PFSK-1 (cell line): ENCODE data around the gene OR51V1.
"Not testable (repeated sequence)": the region's sequence is repeated elsewhere in the genome, so short reads cannot be mapped to it uniquely, and the experiment has no call there.

Source experiments
- POLR2AphosphoS5 ChIP-seq: IDR thresholded peaks from 2 replicates; pipeline ENCODE4 v1.6.1; 2012; ENCODE audit warnings: low read depth, mild to moderate bottlenecking, control low read depth, low read length, moderate library complexity
- REST ChIP-seq, 2 experiments: IDR thresholded peaks; 2 replicates each; pipeline versions ENCODE4 v1.6.1 to v1.8.0; 2011 to 2012; ENCODE audit warnings: low read depth in 2 of 2, low read length in 2 of 2, control low read depth in 1 of 2, inconsistent platforms in 1 of 2, mild to moderate bottlenecking in 1 of 2, moderate library complexity in 1 of 2; ENCODE audit not compliant: insufficient read depth in 1 of 2
- TAF1 ChIP-seq: IDR thresholded peaks from 2 replicates; pipeline ENCODE4 v1.6.1; 2012; ENCODE audit warnings: low read length, control low read depth, borderline replicate concordance; ENCODE audit not compliant: insufficient read depth

- not testable (repeated sequence) for TF ChIP-seq REST (IDR thresholded peaks at IDR 0.05; ENCODE audit: insufficient read depth in 1 of 2, low read depth in 2 of 2, low read length in 2 of 2); POLR2AphosphoS5; TAF1
Observed at GRCh38 chr11:5249807-5250396, 49.4 kb upstream of the OR51V1 start, which contains the start of gene HBG1.
